ENCODE data around the gene CTDNEP1.
A peak's percentile ranks its signal among the peaks of the same experiment; 100 is the strongest.

The CTDNEP1 gene

GRCh38 chr17:7279448-7279847, 27.9 kb upstream of the CTDNEP1 start:
- no peak for DNase-seq (ENCODE audit: low spot score)

- no peak for DNase-seq (ENCODE audit: low spot score)
Observed at GRCh38 chr17:7266784-7267183, 15.2 kb upstream of the CTDNEP1 start.

DNA sequence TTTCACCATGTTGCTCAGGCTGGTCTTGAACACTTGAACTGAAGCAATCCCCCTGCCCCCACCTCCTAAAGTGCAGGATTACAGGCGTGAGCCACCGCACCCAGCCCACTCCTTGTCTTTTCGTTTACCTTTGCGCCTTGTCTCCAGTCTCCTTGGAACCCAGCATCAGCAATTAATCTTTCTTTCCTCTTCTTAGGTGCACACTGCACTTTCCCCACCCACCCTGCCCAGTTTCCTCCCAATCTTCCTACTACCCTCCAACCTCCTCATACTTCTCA, 12.2 kb upstream of the CTDNEP1 start:
- no peak for DNase-seq (ENCODE audit: low spot score)

- no peak for DNase-seq (ENCODE audit: low spot score)
Observed at GRCh38 chr17:7262935-7263800, 11.6 kb upstream of the CTDNEP1 start.

DNA sequence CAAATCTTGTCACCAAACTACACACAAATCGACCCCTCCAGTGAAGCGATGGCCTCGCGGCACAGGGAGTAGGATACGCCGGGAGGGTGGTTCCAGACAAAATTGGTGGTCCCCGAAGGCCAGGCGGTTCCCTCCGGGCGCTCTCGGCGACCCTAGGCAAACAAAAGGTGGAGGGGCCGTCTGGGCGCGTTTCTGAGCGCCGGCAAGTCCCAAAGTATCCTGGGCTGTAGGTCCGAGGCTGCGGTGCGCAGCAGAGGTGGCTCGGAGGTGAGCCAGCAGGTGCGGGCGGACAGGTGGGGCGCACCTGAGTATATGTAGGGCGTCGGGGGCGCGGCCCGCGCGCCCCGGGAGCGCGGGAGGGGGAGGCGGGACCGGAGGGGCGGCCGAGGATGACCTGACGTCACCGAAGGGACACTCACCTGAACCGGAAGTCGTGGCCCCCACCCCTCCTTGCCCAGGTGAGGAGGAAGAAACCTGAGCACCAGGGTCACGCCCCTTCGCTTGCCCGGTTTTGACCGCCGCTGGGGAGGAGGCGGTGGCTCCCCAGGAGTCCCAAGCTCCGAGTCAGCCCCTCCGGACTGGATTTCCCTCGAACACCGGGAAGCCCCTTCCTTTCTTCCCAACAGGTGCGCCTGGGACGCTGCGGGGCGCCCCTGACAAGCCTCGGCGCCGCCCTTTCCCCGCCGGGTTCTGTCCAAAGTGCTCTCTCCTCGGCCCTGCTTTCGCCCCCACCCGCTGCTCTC, 10.8 kb upstream of the CTDNEP1 start, which contains the start of gene CLDN7:
Gene CLDN7, minus strand, starts transcription at position 287 of the 743 bp plus-strand sequence. CDS start 435 bp downstream, outside the sequence.
- no peak for DNase-seq (ENCODE audit: low spot score)

DNA sequence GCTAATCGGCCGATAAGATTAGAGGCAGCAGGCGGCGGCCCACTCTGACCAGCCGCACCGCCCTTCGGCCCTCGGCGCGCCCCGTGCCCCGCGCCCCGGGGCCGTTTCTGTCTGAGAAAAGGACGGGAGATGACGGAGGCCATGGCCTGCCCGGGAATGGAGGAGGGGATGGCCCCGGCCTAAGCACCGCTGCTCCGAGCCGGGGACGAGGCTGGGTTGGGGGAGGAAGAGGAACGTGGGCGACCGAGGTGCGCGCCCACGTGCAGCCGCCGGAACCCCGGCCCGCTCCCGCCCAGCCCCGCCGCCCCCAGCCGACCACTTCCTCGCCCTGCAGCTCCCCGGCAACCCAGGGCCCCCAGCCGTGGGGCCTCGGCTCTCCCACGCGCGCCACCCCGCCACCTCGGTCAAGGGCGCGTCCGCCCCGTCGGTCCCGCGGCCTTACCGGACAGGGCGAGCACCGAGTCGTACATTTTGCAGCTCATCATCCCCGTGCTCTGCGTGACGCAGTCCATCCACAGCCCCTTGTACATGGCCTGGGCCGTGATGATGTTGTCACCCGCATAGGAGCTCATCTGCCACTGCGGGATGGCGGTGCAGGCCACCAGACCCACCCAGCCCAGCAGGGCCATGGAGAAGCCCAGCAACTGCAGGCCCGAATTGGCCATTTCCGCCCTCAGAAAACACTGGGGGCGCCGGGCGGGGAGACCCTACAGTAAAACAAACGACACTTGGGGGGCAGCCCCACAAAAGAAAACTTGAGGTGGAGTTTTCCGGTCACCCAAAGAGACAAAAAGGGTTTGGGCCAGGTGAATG, 10.1 kb upstream of the CTDNEP1 start:
- DNase-seq (ENCODE audit: low spot score), result no peak

- no peak for DNase-seq (ENCODE audit: low spot score)
Observed at GRCh38 chr17:7260651-7261378, 9.3 kb upstream of the CTDNEP1 start.

GRCh38 chr17:7260151-7260550, 8.6 kb upstream of the CTDNEP1 start:
- DNase-seq (ENCODE audit: low spot score), result no peak

- DNase-seq (ENCODE audit: low spot score), result no peak
Observed at GRCh38 chr17:7259555-7259889, 8.0 kb upstream of the CTDNEP1 start.

GRCh38 chr17:7258731-7259554, 7.4 kb upstream of the CTDNEP1 start:
- DNase-seq (ENCODE audit: low spot score), result no peak

- no peak for DNase-seq (ENCODE audit: low spot score)
Observed at GRCh38 chr17:7256766-7257456, 5.4 kb upstream of the CTDNEP1 start.

DNA sequence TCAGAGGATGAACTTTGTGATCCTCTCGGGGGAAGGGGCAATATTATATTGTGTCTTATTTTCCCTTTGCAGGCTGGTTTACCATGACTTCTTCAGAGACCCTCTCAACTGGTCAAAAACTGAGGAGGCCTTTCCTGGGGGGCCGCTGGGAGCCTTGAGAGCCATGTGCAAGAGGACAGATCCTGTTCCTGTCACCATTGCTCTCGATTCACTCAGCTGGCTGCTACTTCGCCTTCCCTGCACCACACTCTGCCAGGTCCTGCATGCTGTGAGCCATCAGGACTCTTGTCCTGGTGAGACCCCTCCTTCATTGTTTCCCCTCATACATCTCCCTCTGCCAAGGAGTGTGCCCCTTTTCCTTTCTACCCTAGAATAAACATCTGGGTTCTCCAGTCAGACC, 3.0 kb upstream of the CTDNEP1 start:
- DNase-seq (ENCODE audit: low spot score), result no peak

GRCh38 chr17:7253082-7253481, 1.5 kb upstream of the CTDNEP1 start:
- DNase-seq (ENCODE audit: low spot score), result no peak

DNA sequence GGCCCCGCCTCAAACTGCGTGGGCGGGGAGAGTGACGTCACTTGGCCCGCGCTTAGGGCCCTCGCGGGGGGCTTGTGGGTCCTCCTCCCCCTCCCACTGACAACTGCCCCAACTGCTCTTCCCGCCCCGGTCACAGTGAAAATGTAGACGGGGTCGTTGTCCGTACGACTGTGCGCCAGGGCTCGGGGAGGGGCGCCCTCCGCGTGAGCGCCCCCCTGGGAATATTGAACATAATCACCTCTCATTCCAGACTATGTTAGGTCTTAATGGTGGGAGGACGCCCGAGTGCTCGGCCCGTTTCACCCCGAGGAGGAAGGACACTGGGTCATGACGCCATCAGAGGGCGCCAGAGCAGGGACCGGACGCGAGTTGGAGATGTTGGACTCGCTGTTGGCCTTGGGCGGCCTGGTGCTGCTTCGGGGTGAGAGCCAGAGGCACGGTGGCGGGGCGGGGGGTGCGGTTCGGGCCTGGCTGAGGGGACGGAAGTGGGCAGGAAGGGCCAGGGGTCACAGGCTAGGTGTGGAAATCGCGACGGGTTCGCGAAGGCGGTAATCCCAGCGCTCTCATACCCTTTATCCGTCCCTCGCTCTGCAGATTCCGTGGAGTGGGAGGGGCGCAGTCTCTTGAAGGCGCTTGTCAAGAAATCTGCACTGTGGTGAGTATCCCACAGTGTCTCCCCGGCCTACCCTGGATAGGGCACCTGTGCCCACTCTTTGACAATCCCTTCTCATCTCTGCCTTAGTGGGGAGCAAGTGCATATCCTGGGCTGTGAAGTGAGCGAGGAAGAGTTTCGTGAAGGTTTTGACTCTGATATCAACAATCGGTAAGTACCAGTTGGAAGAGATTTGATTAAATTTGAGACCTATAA, 876 bp upstream of the CTDNEP1 start, which contains the start of gene ELP5:
Gene ELP5, plus strand, starts transcription at position 40 of the 868 bp plus-strand sequence. Its CDS starts 336 bp downstream, at position 376.
- DNase-seq (ENCODE audit: low spot score), result peak; percentile 92

- DNase-seq (ENCODE audit: low spot score), result no peak
Observed at GRCh38 chr17:7250695-7251627, 573 bp downstream of the CTDNEP1 start.

GRCh38 chr17:7249830-7250229, 1.7 kb downstream of the CTDNEP1 start:
- DNase-seq (ENCODE audit: low spot score), result no peak

DNA sequence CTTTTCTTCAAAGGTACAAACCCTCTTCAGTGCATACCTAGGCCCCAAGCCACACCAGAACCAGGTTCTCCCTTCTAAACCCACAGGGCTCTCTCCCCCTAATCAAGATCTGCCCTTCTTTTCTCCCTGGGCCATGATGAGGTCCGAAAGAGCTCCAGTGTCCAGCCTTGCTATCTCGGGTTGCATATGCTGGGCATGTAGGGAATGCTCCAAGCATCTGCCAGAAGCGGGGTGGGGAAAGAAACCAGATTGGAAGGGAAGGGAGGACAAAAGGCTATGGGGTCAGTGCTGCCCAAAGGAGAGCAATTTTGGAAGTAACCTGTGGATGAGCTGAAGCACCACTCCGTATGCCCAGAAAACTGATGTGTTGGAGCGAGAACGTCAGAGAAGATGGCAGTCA, 2.3 kb downstream of the CTDNEP1 start:
- DNase-seq (ENCODE audit: low spot score), result no peak

DNA sequence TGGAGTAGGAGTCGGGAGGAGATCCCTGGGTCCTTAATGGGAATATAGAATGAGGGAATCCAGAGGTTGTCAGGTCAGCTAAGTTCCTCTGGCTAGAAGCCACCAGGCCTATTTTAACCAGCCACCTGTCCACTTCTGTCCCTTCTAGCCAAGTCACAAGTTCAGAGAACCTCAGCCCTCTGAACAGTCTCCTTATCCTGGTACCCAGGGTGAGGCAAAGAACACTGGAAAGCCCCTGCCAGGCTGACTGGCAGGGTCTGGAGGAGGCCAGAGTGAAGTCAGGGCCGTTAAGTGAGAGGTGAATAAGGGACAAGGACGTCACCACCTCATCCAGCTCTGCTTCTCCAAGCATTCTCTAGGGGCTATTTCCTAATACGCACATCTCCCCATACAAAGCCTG, 2.7 kb downstream of the CTDNEP1 start:
- no peak for DNase-seq (ENCODE audit: low spot score)
